Type B pancreatic cell (in vitro differentiated cells): Measurements from ENCODE around the gene KPTN. TPM values are rescaled to one million over a fixed set of nuclear protein-coding genes. Genes with fewer than 3 reads are reported as not detected.

Source experiments
- DNase-seq: peaks from one replicate; pipeline ENCODE4 v3.0.0; 2021; ENCODE audit warnings: mixed read lengths; ENCODE audit not compliant: unreplicated experiment; ENCODE audit errors: extremely low spot score
- H3K27ac Mint-ChIP-seq: 2 replicates; pipeline ENCODE4 v1.8.0; 2021; ENCODE audit warnings: mild to moderate bottlenecking, mixed read lengths
- H3K27me3 Mint-ChIP-seq: 2 replicates; pipeline ENCODE4 v1.8.0; 2021; ENCODE audit warnings: mixed read lengths
- H3K36me3 Mint-ChIP-seq: 2 replicates; pipeline ENCODE4 v1.8.0; 2021; ENCODE audit warnings: mixed read lengths
- H3K4me1 Mint-ChIP-seq: one replicate; pipeline ENCODE4 v1.8.0; 2021; ENCODE audit warnings: mixed read lengths; ENCODE audit not compliant: unreplicated experiment
- H3K4me3 Mint-ChIP-seq: 2 replicates; pipeline ENCODE4 v1.8.0; 2021; ENCODE audit warnings: mild to moderate bottlenecking, mixed read lengths
- H3K9me3 Mint-ChIP-seq: 2 replicates; pipeline ENCODE4 v1.8.0; 2021; ENCODE audit warnings: mixed read lengths
- CTCF ChIP-seq: fragments of 200-600 bp; sonication (generic); conservative IDR thresholded peaks from 2 replicates; pipeline ENCODE4 v1.5.0; 2021; ENCODE audit warnings: antibody characterized with exemption, mild to moderate bottlenecking
- total RNA-seq: library from RNA; stranded (reverse); gene quantifications from 2 replicates; pipeline ENCODE4 v1.2.1, GENCODE V29; 2021; ENCODE audit warnings: low replicate concordance

KPTN gene
- total RNA-seq, 1 donor from 2014 or later, result 21.2 TPM

DNA sequence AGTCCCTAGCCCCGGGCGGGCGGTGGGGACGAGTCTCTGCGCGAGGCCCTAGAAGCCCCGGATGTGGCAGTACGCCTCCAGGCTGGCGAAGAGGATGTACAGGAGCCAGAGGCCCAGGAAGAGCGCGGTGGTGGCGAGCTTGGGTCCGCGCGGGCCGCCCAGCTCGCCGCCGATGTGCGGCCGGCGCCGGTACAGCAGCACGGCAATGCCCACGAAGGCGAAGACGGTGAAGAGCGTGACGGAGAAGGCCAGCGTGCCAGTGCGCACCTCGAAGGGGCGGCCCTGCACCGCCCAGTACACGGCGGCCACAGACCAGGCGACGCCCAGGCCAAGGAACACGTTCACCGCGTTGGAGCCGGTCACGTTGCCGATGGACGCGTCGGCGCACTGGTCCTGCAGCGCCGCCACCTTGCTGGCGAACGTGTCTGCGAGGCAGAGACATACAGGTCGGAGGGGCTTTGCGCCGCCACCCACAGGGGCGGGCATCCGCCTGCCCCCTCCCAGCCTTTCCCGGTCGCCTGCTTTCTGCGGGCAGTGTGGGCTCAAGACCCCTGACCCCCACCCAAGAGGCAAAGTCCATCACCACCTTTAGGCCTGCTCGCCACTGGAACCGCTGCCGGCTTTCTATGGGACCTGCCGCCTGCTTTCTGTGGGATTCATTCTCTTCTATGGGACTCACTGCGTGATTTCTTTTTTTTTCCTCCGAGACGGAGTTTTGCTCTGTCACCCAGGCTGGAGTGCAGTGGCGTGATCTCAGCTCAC lies 53.8 kb downstream of the KPTN start:
- Mint-ChIP-seq H3K9me3 (no peaks in the 10 kb centered on the region), H3K27ac (no peak overlapping the region), H3K36me3 (no peaks in the 10 kb centered on the region), H3K4me1 (no peaks in the 10 kb centered on the region), H3K27me3 (peaks cover 58% of the 10 kb centered on the region), H3K4me3 (peak overlapping the region; percentile 51)
- TF ChIP-seq CTCF, result peak; percentile 55
- no peak for DNase-seq

GRCh38 chr19:47429140-47429793 lies 54.8 kb downstream of the KPTN start:
- H3K4me3 Mint-ChIP-seq, result no peak overlapping the region
- no peaks in the 10 kb centered on the region for H3K36me3 Mint-ChIP-seq
- DNase-seq, result no peak
- H3K4me1 Mint-ChIP-seq, result peaks cover 3% of the 10 kb centered on the region
- no peaks in the 10 kb centered on the region for H3K9me3 Mint-ChIP-seq
- no peak overlapping the region for H3K27ac Mint-ChIP-seq
- peaks cover 58% of the 10 kb centered on the region for H3K27me3 Mint-ChIP-seq
- no peak for TF ChIP-seq CTCF

DNA sequence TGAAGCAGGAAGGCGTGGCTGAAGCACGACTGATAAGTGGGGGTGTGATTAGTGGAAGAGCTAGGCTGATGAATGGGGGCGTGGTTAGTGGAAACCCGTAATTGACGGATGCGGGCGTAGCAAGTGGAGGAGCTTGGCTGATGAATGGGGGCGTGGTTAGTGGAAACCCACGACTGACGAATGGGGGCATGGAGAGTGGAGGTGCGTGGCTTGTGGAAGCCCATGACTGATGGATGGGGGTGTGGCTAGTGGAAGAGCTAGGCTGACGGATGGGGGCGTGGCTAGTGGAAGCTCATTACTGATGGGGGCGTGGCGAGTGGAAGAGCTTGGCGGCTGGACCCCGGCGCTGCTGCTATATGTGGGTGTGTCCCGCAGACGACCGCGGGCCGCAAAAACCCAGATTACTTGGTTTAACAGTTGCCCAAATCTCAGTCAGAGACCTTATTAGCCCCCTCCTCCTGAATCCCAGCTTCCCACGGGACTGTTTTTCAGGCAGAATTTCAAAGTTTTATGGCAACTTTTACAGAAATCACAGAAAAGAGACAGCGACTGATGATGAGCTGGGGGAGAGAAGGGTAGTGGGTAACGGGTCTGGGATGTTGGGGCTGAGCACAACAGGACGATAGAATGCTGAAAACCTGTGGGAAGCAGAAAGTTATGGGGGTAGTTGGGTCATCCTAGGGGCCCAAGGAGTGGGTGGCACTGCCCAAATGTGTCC lies 55.7 kb downstream of the KPTN start:
- peaks cover 6% of the 10 kb centered on the region for H3K4me1 Mint-ChIP-seq
- H3K36me3 Mint-ChIP-seq, result no peaks in the 10 kb centered on the region
- no peak overlapping the region for H3K4me3 Mint-ChIP-seq
- DNase-seq, result peak; percentile 91
- H3K9me3 Mint-ChIP-seq, result no peaks in the 10 kb centered on the region
- peaks cover 55% of the 10 kb centered on the region for H3K27me3 Mint-ChIP-seq
- no peak for TF ChIP-seq CTCF
- no peak overlapping the region for H3K27ac Mint-ChIP-seq

GRCh38 chr19:47427241-47428176 lies 56.5 kb downstream of the KPTN start:
- Mint-ChIP-seq H3K9me3 (no peaks in the 10 kb centered on the region), H3K27me3 (peaks cover 55% of the 10 kb centered on the region), H3K4me1 (peaks cover 14% of the 10 kb centered on the region), H3K27ac (no peak overlapping the region), H3K4me3 (no peak overlapping the region), H3K36me3 (no peaks in the 10 kb centered on the region)
- peak; percentile 93 for TF ChIP-seq CTCF
- DNase-seq, result peak; percentile 85

Other genes starting within 250 kb of the KPTN start
- 22.4 and 29.3 TPM in 2 replicates for gene CCDC9, start 227.7 kb downstream of the KPTN start, total RNA-seq
- 8.2 and 9.6 TPM in 2 replicates for gene INAFM1, start 209.3 kb downstream of the KPTN start, total RNA-seq
- gene C5AR1, start 174.4 kb downstream of the KPTN start, total RNA-seq, result 0.93 and 1.0 TPM in 2 replicates
- 0.07 TPM in 1 of 2 replicates, not detected in the other for gene C5AR2, start 152.0 kb downstream of the KPTN start, total RNA-seq
- 24.5 and 32.9 TPM in 2 replicates for gene DHX34, start 134.9 kb downstream of the KPTN start, total RNA-seq
- gene MEIS3, start 64.7 kb downstream of the KPTN start, total RNA-seq, result 29.2 and 43.2 TPM in 2 replicates
- 1.2 and 1.3 TPM in 2 replicates for gene SLC8A2, start 12.3 kb downstream of the KPTN start, total RNA-seq
- gene NAPA, start 30.8 kb upstream of the KPTN start, total RNA-seq, result 63.0 and 80.6 TPM in 2 replicates
- not detected in 2 replicates for gene ZNF541, start 88.9 kb upstream of the KPTN start, total RNA-seq
- 22.9 and 23.5 TPM in 2 replicates for gene BICRA, start 124.9 kb upstream of the KPTN start, total RNA-seq
- 10.3 and 21.0 TPM in 2 replicates for gene EHD2, start 229.2 kb upstream of the KPTN start, total RNA-seq